HL-60 (cell line): ENCODE measurements around the gene IDH2.

Experiments used
- POLR2AphosphoS5 ChIP-seq: IDR thresholded peaks from 2 replicates; pipeline ENCODE4 v1.6.1; 2012; ENCODE audit warnings: low read depth
- TF ChIP-seq, protein P1 (sequence below): IDR thresholded peaks from one replicate; pipeline ENCODE4 v1.5.1; 2011; ENCODE audit warnings: low read length, control low read depth, inconsistent platforms; ENCODE audit not compliant: insufficient read depth

DNA sequence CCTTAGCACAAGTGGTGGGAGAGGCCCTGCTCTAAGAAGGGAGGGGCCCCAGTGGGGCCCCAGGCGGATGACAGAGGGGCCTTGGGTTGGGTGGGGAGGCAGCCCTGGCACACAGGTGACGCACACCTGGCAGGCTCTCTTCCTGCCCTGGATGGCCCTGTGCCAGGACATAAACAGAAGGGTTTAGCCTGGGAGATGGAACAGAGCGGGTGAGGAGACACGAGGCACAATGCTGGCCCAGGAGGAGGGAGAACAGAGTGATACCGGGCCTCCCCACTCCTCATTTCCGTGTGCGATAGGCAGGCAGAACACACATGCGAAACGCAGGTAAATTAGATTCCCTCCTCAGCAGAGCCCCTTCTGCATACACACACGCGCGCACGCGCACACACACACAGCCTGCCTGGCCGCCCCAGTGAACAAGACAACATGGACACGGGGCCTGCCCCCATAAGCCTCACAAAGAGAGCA lies 39.8 kb downstream of the IDH2 start:
- TF ChIP-seq, protein P1, sequence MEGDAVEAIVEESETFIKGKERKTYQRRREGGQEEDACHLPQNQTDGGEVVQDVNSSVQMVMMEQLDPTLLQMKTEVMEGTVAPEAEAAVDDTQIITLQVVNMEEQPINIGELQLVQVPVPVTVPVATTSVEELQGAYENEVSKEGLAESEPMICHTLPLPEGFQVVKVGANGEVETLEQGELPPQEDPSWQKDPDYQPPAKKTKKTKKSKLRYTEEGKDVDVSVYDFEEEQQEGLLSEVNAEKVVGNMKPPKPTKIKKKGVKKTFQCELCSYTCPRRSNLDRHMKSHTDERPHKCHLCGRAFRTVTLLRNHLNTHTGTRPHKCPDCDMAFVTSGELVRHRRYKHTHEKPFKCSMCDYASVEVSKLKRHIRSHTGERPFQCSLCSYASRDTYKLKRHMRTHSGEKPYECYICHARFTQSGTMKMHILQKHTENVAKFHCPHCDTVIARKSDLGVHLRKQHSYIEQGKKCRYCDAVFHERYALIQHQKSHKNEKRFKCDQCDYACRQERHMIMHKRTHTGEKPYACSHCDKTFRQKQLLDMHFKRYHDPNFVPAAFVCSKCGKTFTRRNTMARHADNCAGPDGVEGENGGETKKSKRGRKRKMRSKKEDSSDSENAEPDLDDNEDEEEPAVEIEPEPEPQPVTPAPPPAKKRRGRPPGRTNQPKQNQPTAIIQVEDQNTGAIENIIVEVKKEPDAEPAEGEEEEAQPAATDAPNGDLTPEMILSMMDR, result no peak
- TF ChIP-seq POLR2AphosphoS5, result no peak
